ENCODE measurements around the gene FMNL1. TPM values are rescaled to one million over a fixed set of nuclear protein-coding genes. Genes with fewer than 3 reads are reported as not detected.

Gene FMNL1
- polyA plus RNA-seq, 3 donors = 23.8 to 826 (median 24.8) TPM

- no peak overlapping the region for H3K4me3 ChIP-seq (replicated peaks in 1 of 3; ENCODE audit: low read depth in 2 of 3, low read length in 3 of 3)
- H4K20me1 ChIP-seq (ENCODE audit: insufficient read depth, low read length) = no peaks in the 10 kb centered on the region
- H3K27ac Mint-ChIP-seq = no peak overlapping the region
- no peak overlapping the region for H3K4me3 Mint-ChIP-seq
- H2AFZ ChIP-seq (ENCODE audit: insufficient read depth, low read depth, low read length, poor library complexity, severe bottlenecking) = no peak overlapping the region
- intact Hi-C loops (cut with micrococcal nuclease) = no loop called here
- TF ChIP-seq CTCF (IDR thresholded peaks at IDR 0.05) = no peak
- peaks cover 35% of the 10 kb centered on the region in 2 donors for H3K4me1 ChIP-seq (ENCODE audit: control insufficient read depth in 1 of 2, insufficient read depth in 2 of 2, low read length in 2 of 2)
- peaks cover 6% of the 10 kb centered on the region for H3K79me2 ChIP-seq (ENCODE audit: insufficient read depth, low read length)
- H3K27me3 ChIP-seq (ENCODE audit: control insufficient read depth in 2 of 2, insufficient read depth in 2 of 2, low read length in 2 of 2) = no peaks in the 10 kb centered on the region
- H3K9ac ChIP-seq (ENCODE audit: insufficient read depth, low read length, poor library complexity, severe bottlenecking) = no peak overlapping the region
- 100% methylated on average over 2 of the region's 7 CpGs for WGBS (ENCODE audit: insufficient coverage)
- H3K36me3 Mint-ChIP-seq = no peaks in the 10 kb centered on the region
- no peaks in the 10 kb centered on the region for H3K9me3 Mint-ChIP-seq
- no peaks in the 10 kb centered on the region for H3K36me3 ChIP-seq (replicated peaks in 1 of 2; ENCODE audit: control insufficient read depth in 1 of 2, insufficient read depth in 2 of 2, low read length in 2 of 2)
- H3K9me3 ChIP-seq (replicated peaks in 1 of 2; ENCODE audit: control insufficient read depth in 1 of 2, insufficient read depth in 1 of 2, low read length in 2 of 2) = no peaks in the 10 kb centered on the region
- H3K4me1 Mint-ChIP-seq = peaks cover 33% of the 10 kb centered on the region
- H3K27me3 Mint-ChIP-seq (ENCODE audit: low read depth in 3 of 3) = peaks cover 0 to 2% (median 2%) of the 10 kb centered on the region in 3 donors
- H3K4me2 ChIP-seq (replicated peaks; ENCODE audit: extremely low read depth, low read length, poor library complexity, severe bottlenecking) = no peak overlapping the region
- no peak for DNase-seq
- H3K27ac ChIP-seq (ENCODE audit: low read depth in 1 of 2, low read length in 2 of 2) = no peak overlapping the region
These were observed 44.1 kb upstream of the FMNL1 start for GRCh38 chr17:45177563-45177962.

- Histone ChIP-seq H3K9ac (ENCODE audit: insufficient read depth, low read length, poor library complexity, severe bottlenecking) (no peak overlapping the region), H3K4me1 (ENCODE audit: control insufficient read depth in 1 of 2, insufficient read depth in 2 of 2, low read length in 2 of 2) (peaks cover 3 to 7% of the 10 kb centered on the region in 2 donors), H4K20me1 (ENCODE audit: insufficient read depth, low read length) (no peaks in the 10 kb centered on the region), H3K27me3 (ENCODE audit: control insufficient read depth in 2 of 2, insufficient read depth in 2 of 2, low read length in 2 of 2) (no peaks in the 10 kb centered on the region), H3K4me2 (replicated peaks; ENCODE audit: extremely low read depth, low read length, poor library complexity, severe bottlenecking) (no peak overlapping the region), H3K79me2 (ENCODE audit: insufficient read depth, low read length) (no peaks in the 10 kb centered on the region), H3K36me3 (replicated peaks in 1 of 2; ENCODE audit: control insufficient read depth in 1 of 2, insufficient read depth in 2 of 2, low read length in 2 of 2) (no peaks in the 10 kb centered on the region), H3K9me3 (replicated peaks in 1 of 2; ENCODE audit: control insufficient read depth in 1 of 2, insufficient read depth in 1 of 2, low read length in 2 of 2) (no peaks in the 10 kb centered on the region), H3K27ac (ENCODE audit: low read depth in 1 of 2, low read length in 2 of 2) (no peak overlapping the region), H3K4me3 (replicated peaks in 1 of 3; ENCODE audit: low read depth in 2 of 3, low read length in 3 of 3) (no peak overlapping the region), H2AFZ (ENCODE audit: insufficient read depth, low read depth, low read length, poor library complexity, severe bottlenecking) (no peak overlapping the region)
- Mint-ChIP-seq H3K36me3 (no peaks in the 10 kb centered on the region), H3K27ac (no peak overlapping the region), H3K4me1 (peaks cover 10% of the 10 kb centered on the region), H3K4me3 (no peak overlapping the region), H3K27me3 (ENCODE audit: low read depth in 3 of 3) (peaks cover 0 to 2% (median 2%) of the 10 kb centered on the region in 3 donors), H3K9me3 (no peaks in the 10 kb centered on the region)
- no peak for TF ChIP-seq CTCF (IDR thresholded peaks at IDR 0.05)
- WGBS (ENCODE audit: insufficient coverage) = 77% methylated on average over 1 of the region's 5 CpGs
- intact Hi-C loops (cut with micrococcal nuclease) = no loop called here
- no peak for DNase-seq
These were observed 37.5 kb upstream of the FMNL1 start for GRCh38 chr17:45184144-45184543.

Data from CD14-positive monocyte (primary cell).